A673 (cell line): ENCODE results near the gene RBBP9.

Source experiments
- EZH2 ChIP-seq: fragments of 200-600 bp; sonication (generic); IDR thresholded peaks from 2 replicates; pipeline ENCODE4 v1.6.1; 2017; ENCODE audit warnings: borderline replicate concordance, low read depth, mild to moderate bottlenecking, mixed read lengths, antibody characterized with exemption, low read length; ENCODE audit not compliant: poor library complexity, severe bottlenecking
- TF ChIP-seq, protein P1 (sequence below): fragments of 300-800, 200-600 bp; sonication (generic); conservative IDR thresholded peaks from 2 replicates; pipeline ENCODE4 v1.5.1; 2017; ENCODE audit warnings: low read depth, mild to moderate bottlenecking, antibody characterized with exemption, low read length, moderate library complexity, mixed read lengths

DNA sequence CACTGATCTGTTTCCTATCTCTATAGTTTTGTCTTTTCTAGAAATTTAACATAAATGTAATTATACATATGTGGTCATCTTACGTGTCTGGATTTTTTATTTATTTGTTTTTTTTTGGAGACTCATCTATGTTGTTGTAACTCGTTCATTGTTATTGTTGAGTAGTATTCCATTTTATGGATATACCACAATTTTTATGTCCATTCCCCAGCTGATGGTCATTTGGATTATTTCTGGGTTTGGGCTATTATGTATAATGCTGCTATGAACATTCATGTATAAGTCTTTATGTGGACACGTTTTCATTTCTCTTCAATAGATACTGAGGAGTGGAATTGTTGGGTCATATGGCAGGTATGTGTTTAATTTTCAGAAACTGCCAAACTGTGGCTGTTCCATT, 40.4 kb downstream of the RBBP9 start:
- TF ChIP-seq, protein P1, sequence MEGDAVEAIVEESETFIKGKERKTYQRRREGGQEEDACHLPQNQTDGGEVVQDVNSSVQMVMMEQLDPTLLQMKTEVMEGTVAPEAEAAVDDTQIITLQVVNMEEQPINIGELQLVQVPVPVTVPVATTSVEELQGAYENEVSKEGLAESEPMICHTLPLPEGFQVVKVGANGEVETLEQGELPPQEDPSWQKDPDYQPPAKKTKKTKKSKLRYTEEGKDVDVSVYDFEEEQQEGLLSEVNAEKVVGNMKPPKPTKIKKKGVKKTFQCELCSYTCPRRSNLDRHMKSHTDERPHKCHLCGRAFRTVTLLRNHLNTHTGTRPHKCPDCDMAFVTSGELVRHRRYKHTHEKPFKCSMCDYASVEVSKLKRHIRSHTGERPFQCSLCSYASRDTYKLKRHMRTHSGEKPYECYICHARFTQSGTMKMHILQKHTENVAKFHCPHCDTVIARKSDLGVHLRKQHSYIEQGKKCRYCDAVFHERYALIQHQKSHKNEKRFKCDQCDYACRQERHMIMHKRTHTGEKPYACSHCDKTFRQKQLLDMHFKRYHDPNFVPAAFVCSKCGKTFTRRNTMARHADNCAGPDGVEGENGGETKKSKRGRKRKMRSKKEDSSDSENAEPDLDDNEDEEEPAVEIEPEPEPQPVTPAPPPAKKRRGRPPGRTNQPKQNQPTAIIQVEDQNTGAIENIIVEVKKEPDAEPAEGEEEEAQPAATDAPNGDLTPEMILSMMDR = no peak
- TF ChIP-seq EZH2 = no peak
